22Rv1 (cell line): Measurements from ENCODE around the gene KLF18.

Source experiments
- CTCF ChIP-seq: fragments of 450-650 bp; IDR thresholded peaks from 2 replicates; pipeline ENCODE4 v1.5.1; 2017; ENCODE audit warnings: mild to moderate bottlenecking
- ZFX ChIP-seq: fragments of 450-650 bp; IDR thresholded peaks from 2 replicates; pipeline ENCODE4 v1.6.1; 2017; ENCODE audit warnings: antibody characterized with exemption, borderline replicate concordance

GRCh38 chr1:44118682-44119081 is 22.7 kb downstream of the KLF18 start, which contains the start of gene KLF17:
- TF ChIP-seq CTCF (no peak), ZFX (no peak)
